ENCODE results near the gene SLC8A1.

GRCh38 chr2:40445467-40445866 lies 6.4 kb downstream of the SLC8A1 start:
- TF ChIP-seq ZBTB33 (IDR thresholded peaks at IDR 0.05) (no peak), EZH2 (IDR thresholded peaks at IDR 0.05; ENCODE audit: borderline replicate concordance, control insufficient read depth, low read depth, low read length) (no peak), MAX (IDR thresholded peaks at IDR 0.05; ENCODE audit: low read depth, low read length) (no peak), USF1 (IDR thresholded peaks at IDR 0.05; ENCODE audit: borderline replicate concordance, extremely low read length, insufficient read depth, low read depth, low read length) (no peak)

Measured in GM12878 (cell line).